Measurements from ENCODE around the gene DFFB.

DFFB gene

DNA sequence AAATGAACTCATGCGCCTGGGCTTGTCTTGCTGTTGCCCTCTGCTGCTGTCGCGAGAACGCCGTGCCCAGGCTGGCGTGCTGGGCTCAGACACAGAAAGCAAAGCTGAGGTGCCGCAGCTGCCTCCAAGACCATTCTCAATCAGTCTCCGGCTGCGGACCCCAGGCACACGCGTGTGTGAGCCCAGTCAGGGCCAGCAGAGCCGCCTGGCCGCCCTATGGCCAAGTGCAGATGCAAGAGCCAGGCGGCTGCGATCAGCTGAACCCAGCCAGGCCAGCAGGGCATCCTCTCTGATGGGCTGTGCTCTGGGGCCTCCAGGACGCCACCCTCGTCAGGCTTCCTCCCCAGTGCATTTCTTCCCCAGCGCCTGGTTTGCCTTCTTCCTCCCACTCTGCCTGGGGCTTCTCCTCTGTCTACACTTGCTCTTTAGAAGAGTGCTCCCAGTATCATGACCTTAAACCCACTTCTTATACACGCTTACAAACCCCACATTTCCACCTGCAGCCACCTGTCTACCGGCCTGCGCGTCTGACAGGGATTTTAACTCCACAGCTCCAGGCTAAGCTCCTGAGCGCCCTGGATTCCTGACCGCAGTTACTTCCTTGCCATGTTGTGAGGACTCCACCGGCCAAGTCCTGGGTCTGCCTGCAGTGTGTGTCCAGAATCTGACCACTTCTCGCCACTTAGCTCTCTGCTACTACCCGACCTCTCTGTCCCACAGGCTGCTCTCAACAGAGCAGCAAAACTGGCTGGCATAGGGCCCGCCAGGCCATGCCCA lies 39.3 kb upstream of the DFFB start:
- peaks cover 45 to 57% of the 10 kb centered on the region in 2 donors for H3K36me3 ChIP-seq (ENCODE audit: control insufficient read depth in 2 of 2, insufficient read depth in 2 of 2, low read length in 2 of 2)
- no peaks in the 10 kb centered on the region for H3K27me3 ChIP-seq (ENCODE audit: control insufficient read depth in 1 of 2, insufficient read depth in 2 of 2, low read length in 2 of 2)
- H3K27ac ChIP-seq (ENCODE audit: low read length) = no peak overlapping the region

GRCh38 chr1:3819771-3820200 lies 37.5 kb upstream of the DFFB start:
- Histone ChIP-seq H3K27ac (ENCODE audit: low read length) (no peak overlapping the region), H3K27me3 (ENCODE audit: control insufficient read depth in 1 of 2, insufficient read depth in 2 of 2, low read length in 2 of 2) (no peaks in the 10 kb centered on the region), H3K4me3 (ENCODE audit: low read length in 2 of 2) (no peak overlapping the region), H3K4me1 (ENCODE audit: control insufficient read depth, insufficient read depth, low read length) (no peaks in the 10 kb centered on the region), H3K9ac (ENCODE audit: low read length in 2 of 2) (no peak overlapping the region), H3K9me3 (ENCODE audit: control insufficient read depth in 2 of 2, low read length in 2 of 2) (no peaks in the 10 kb centered on the region), H3K36me3 (ENCODE audit: control insufficient read depth in 2 of 2, insufficient read depth in 2 of 2, low read length in 2 of 2) (peaks cover 39 to 59% of the 10 kb centered on the region in 2 donors)

More for the DNA sequence above, 39.3 kb upstream of the DFFB start:
- H3K4me3 ChIP-seq (ENCODE audit: low read length in 2 of 2) = no peak overlapping the region
- H3K4me1 ChIP-seq (ENCODE audit: control insufficient read depth, insufficient read depth, low read length) = no peaks in the 10 kb centered on the region
- H3K9me3 ChIP-seq (ENCODE audit: control insufficient read depth in 2 of 2, low read length in 2 of 2) = no peaks in the 10 kb centered on the region
- H3K9ac ChIP-seq (ENCODE audit: low read length in 2 of 2) = no peak overlapping the region

DNA sequence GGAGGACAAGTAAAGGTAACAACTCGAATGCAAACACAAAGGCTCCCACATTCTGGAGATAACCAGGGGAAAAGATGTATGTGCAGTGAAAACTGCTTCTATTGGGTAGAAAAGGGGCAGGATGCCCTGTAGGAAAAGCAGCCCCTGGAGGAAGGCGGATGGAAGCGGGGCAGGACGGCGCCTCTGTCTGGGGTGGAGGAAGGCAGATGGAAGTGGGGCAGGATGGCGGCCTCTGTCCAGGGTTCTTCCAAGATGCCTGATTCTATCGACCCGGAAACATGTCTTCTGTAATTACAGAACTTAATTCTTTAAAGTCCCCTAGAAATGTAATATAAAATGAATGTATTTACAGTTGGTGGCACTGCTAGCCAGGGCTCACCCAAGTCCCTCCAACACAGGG lies 37.0 kb upstream of the DFFB start:
- H3K27me3 ChIP-seq (ENCODE audit: control insufficient read depth in 1 of 2, insufficient read depth in 2 of 2, low read length in 2 of 2) = no peaks in the 10 kb centered on the region
- H3K4me3 ChIP-seq (ENCODE audit: low read length in 2 of 2) = no peak overlapping the region
- H3K27ac ChIP-seq (ENCODE audit: low read length) = no peak overlapping the region
- H3K9me3 ChIP-seq (ENCODE audit: control insufficient read depth in 2 of 2, low read length in 2 of 2) = no peaks in the 10 kb centered on the region
- no peak overlapping the region for H3K9ac ChIP-seq (ENCODE audit: low read length in 2 of 2)
- no peaks in the 10 kb centered on the region for H3K4me1 ChIP-seq (ENCODE audit: control insufficient read depth, insufficient read depth, low read length)
- H3K36me3 ChIP-seq (ENCODE audit: control insufficient read depth in 2 of 2, insufficient read depth in 2 of 2, low read length in 2 of 2) = peaks cover 37 to 56% of the 10 kb centered on the region in 2 donors

DNA sequence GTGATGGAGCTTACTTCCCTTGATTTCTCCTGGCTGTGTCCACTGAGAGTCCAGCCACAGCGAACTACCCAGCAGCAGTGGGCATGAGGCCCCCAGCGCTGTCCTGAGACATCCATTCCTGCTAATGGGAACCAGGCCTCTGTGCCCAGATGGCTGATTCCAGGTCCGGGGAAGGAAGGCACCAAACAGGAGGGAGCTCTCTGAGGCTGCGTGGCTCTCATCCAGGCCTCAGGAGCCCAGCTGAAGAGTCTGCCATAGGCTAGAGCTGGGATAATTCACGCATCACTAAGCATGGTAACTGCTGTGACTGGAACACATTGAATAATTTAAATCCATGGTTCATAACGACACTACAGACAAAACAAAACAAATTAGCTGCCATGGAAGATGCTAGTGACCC lies 36.3 kb upstream of the DFFB start:
- no peak overlapping the region for H3K4me3 ChIP-seq (ENCODE audit: low read length in 2 of 2)
- H3K4me1 ChIP-seq (ENCODE audit: control insufficient read depth, insufficient read depth, low read length) = no peaks in the 10 kb centered on the region
- H3K36me3 ChIP-seq (ENCODE audit: control insufficient read depth in 2 of 2, insufficient read depth in 2 of 2, low read length in 2 of 2) = peaks cover 41 to 57% of the 10 kb centered on the region in 2 donors
- H3K9me3 ChIP-seq (ENCODE audit: control insufficient read depth in 2 of 2, low read length in 2 of 2) = no peaks in the 10 kb centered on the region
- no peak overlapping the region for H3K27ac ChIP-seq (ENCODE audit: low read length)
- no peak overlapping the region for H3K9ac ChIP-seq (ENCODE audit: low read length in 2 of 2)
- H3K27me3 ChIP-seq (ENCODE audit: control insufficient read depth in 1 of 2, insufficient read depth in 2 of 2, low read length in 2 of 2) = no peaks in the 10 kb centered on the region

- Histone ChIP-seq H3K4me1 (ENCODE audit: control insufficient read depth, insufficient read depth, low read length) (no peaks in the 10 kb centered on the region), H3K27ac (ENCODE audit: low read length) (no peak overlapping the region), H3K27me3 (ENCODE audit: control insufficient read depth in 1 of 2, insufficient read depth in 2 of 2, low read length in 2 of 2) (no peaks in the 10 kb centered on the region), H3K9me3 (ENCODE audit: control insufficient read depth in 2 of 2, low read length in 2 of 2) (no peaks in the 10 kb centered on the region), H3K4me3 (ENCODE audit: low read length in 2 of 2) (no peak overlapping the region), H3K36me3 (ENCODE audit: control insufficient read depth in 2 of 2, insufficient read depth in 2 of 2, low read length in 2 of 2) (peaks cover 42 to 56% of the 10 kb centered on the region in 2 donors), H3K9ac (ENCODE audit: low read length in 2 of 2) (no peak overlapping the region)
These were observed 35.8 kb upstream of the DFFB start for GRCh38 chr1:3821447-3821846.

- Histone ChIP-seq H3K27ac (ENCODE audit: low read length) (no peak overlapping the region), H3K4me3 (ENCODE audit: low read length in 2 of 2) (no peak overlapping the region), H3K4me1 (ENCODE audit: control insufficient read depth, insufficient read depth, low read length) (no peaks in the 10 kb centered on the region), H3K27me3 (ENCODE audit: control insufficient read depth in 1 of 2, insufficient read depth in 2 of 2, low read length in 2 of 2) (no peaks in the 10 kb centered on the region), H3K9ac (ENCODE audit: low read length in 2 of 2) (no peak overlapping the region), H3K36me3 (ENCODE audit: control insufficient read depth in 2 of 2, insufficient read depth in 2 of 2, low read length in 2 of 2) (peaks cover 44 to 57% of the 10 kb centered on the region in 2 donors), H3K9me3 (ENCODE audit: control insufficient read depth in 2 of 2, low read length in 2 of 2) (no peaks in the 10 kb centered on the region)
These were observed 35.4 kb upstream of the DFFB start for GRCh38 chr1:3821908-3822307.

- Histone ChIP-seq H3K9ac (ENCODE audit: low read length in 2 of 2) (no peak overlapping the region), H3K36me3 (ENCODE audit: control insufficient read depth in 2 of 2, insufficient read depth in 2 of 2, low read length in 2 of 2) (peaks cover 44 to 58% of the 10 kb centered on the region in 2 donors)
These were observed 34.9 kb upstream of the DFFB start for GRCh38 chr1:3822421-3822820.

DNA sequence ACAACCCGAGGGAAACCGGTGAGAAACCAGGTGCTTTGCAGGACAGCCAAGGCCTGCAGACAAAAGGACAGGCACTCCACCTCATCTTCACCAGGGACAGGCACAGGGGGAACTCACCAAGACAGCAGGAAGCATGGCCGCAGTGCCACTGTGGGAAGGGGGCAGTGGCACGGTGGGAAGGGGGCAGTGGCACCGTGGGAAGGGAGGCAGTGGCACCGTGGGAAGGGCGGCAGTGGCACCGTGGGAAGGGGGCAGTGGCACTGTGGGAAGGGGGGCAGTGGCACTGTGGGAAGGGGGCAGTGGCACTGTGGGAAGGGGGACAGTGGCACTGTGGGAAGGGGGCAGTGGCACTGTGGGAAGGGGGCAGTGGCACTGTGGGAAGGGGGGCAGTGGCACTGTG lies 32.6 kb upstream of the DFFB start:
- Histone ChIP-seq H3K9me3 (ENCODE audit: control insufficient read depth in 2 of 2, low read length in 2 of 2) (no peaks in the 10 kb centered on the region), H3K36me3 (ENCODE audit: control insufficient read depth in 2 of 2, insufficient read depth in 2 of 2, low read length in 2 of 2) (peaks cover 54 to 72% of the 10 kb centered on the region in 2 donors), H3K4me1 (ENCODE audit: control insufficient read depth, insufficient read depth, low read length) (no peaks in the 10 kb centered on the region), H3K4me3 (ENCODE audit: low read length in 2 of 2) (no peak overlapping the region), H3K9ac (ENCODE audit: low read length in 2 of 2) (no peak overlapping the region), H3K27ac (ENCODE audit: low read length) (no peak overlapping the region), H3K27me3 (ENCODE audit: control insufficient read depth in 1 of 2, insufficient read depth in 2 of 2, low read length in 2 of 2) (no peaks in the 10 kb centered on the region)

More at GRCh38 chr1:3822421-3822820, 34.9 kb upstream of the DFFB start:
- no peak overlapping the region for H3K27ac ChIP-seq (ENCODE audit: low read length)
- no peaks in the 10 kb centered on the region for H3K27me3 ChIP-seq (ENCODE audit: control insufficient read depth in 1 of 2, insufficient read depth in 2 of 2, low read length in 2 of 2)
- H3K4me1 ChIP-seq (ENCODE audit: control insufficient read depth, insufficient read depth, low read length) = no peaks in the 10 kb centered on the region
- H3K9me3 ChIP-seq (ENCODE audit: control insufficient read depth in 2 of 2, low read length in 2 of 2) = no peaks in the 10 kb centered on the region
- H3K4me3 ChIP-seq (ENCODE audit: low read length in 2 of 2) = no peak overlapping the region

GRCh38 chr1:3825356-3825755 lies 31.9 kb upstream of the DFFB start:
- Histone ChIP-seq H3K4me3 (ENCODE audit: low read length in 2 of 2) (no peak overlapping the region), H3K9me3 (ENCODE audit: control insufficient read depth in 2 of 2, low read length in 2 of 2) (no peaks in the 10 kb centered on the region), H3K9ac (ENCODE audit: low read length in 2 of 2) (no peak overlapping the region), H3K4me1 (ENCODE audit: control insufficient read depth, insufficient read depth, low read length) (no peaks in the 10 kb centered on the region), H3K27me3 (ENCODE audit: control insufficient read depth in 1 of 2, insufficient read depth in 2 of 2, low read length in 2 of 2) (no peaks in the 10 kb centered on the region), H3K36me3 (ENCODE audit: control insufficient read depth in 2 of 2, insufficient read depth in 2 of 2, low read length in 2 of 2) (peaks cover 55 to 73% of the 10 kb centered on the region in 2 donors), H3K27ac (ENCODE audit: low read length) (no peak overlapping the region)

DNA sequence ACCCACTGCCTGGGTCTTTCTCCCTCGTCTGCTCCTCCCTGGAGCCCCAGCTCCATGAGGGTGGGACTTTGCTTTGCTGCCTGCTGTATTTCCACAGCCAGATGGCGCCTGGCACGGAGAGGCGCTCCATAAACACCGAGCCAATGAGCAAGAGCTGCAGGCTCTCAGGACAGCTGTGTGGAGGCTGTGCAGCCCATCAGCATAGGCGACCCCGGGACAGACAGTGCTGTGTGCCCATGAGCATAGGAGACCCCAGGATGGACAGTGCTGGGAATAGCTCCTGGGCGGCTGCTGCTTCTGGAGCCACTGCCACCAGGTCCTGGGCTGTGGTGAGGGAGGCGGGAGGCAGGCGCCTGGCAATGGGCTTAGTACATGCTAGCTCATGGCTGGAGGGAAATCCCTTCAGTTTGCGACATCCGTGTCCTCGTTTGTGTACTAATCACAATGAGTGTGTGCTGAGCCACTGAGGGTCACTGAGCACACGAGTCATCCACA lies 29.4 kb upstream of the DFFB start:
- Histone ChIP-seq H3K9ac (ENCODE audit: low read length in 2 of 2) (no peak overlapping the region), H3K36me3 (ENCODE audit: control insufficient read depth in 2 of 2, insufficient read depth in 2 of 2, low read length in 2 of 2) (peaks cover 56 to 65% of the 10 kb centered on the region in 2 donors), H3K27ac (ENCODE audit: low read length) (no peak overlapping the region), H3K9me3 (ENCODE audit: control insufficient read depth in 2 of 2, low read length in 2 of 2) (no peaks in the 10 kb centered on the region), H3K4me3 (ENCODE audit: low read length in 2 of 2) (no peak overlapping the region), H3K4me1 (ENCODE audit: control insufficient read depth, insufficient read depth, low read length) (no peaks in the 10 kb centered on the region), H3K27me3 (ENCODE audit: control insufficient read depth in 1 of 2, insufficient read depth in 2 of 2, low read length in 2 of 2) (no peaks in the 10 kb centered on the region)

DNA sequence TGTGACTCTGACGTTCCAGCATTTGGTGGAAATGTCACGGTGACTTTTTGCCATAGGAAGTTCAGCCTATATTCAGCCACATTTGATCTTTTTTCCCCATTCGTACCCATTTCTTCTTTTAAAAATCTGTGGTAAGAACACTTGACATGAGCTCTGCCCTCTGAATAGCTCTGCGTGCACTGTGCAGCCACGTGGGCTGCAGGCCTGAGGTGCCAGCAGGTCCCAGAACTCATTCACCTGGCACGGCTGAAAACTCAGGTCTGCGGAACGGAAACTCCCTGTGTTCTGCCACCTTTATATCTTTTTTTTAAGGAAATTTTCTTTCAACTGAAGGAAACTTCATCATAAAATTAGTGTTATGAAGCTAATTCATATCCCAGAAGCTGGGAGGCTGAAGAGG lies 28.9 kb upstream of the DFFB start:
- Histone ChIP-seq H3K9ac (ENCODE audit: low read length in 2 of 2) (no peak overlapping the region), H3K4me1 (ENCODE audit: control insufficient read depth, insufficient read depth, low read length) (no peaks in the 10 kb centered on the region), H3K4me3 (ENCODE audit: low read length in 2 of 2) (no peak overlapping the region), H3K27me3 (ENCODE audit: control insufficient read depth in 1 of 2, insufficient read depth in 2 of 2, low read length in 2 of 2) (no peaks in the 10 kb centered on the region), H3K36me3 (ENCODE audit: control insufficient read depth in 2 of 2, insufficient read depth in 2 of 2, low read length in 2 of 2) (peaks cover 52 to 60% of the 10 kb centered on the region in 2 donors), H3K9me3 (ENCODE audit: control insufficient read depth in 2 of 2, low read length in 2 of 2) (no peaks in the 10 kb centered on the region), H3K27ac (ENCODE audit: low read length) (no peak overlapping the region)
